VCaP (cell line): ENCODE results near the gene FOXO3.
A peak's percentile ranks its signal among the peaks of the same experiment; 100 is the strongest.

Experiments
- H3K27ac ChIP-seq: fragments of 450-650 bp; 2 replicates; pipeline ENCODE4 v1.5.1; 2017
- TF ChIP-seq, protein P1 (sequence below): fragments of 450-650 bp; conservative IDR thresholded peaks from 2 replicates; pipeline ENCODE4 v1.5.1; 2017; ENCODE audit warnings: mild to moderate bottlenecking, moderate library complexity

The FOXO3 gene

DNA sequence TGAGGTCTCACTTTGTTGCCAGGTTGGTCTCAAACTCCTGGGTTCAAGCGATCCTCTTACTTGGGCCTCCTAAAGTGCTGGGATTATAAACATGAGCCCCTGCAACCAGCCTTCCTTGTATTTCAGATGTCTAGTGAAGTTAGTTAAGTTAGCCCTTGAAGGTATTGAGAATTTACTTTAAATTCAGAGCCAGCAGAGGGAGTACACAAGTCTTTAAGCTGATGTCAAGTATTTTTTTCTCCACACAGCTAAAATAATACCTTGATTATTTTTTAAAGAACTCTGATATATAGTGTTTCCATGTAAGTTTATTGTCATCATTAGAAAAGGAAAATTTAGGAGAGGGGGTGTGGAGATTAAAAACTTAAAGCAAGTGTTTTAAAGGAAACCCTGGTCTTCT, 9.8 kb downstream of the FOXO3 start:
- no peak overlapping the region for H3K27ac ChIP-seq

DNA sequence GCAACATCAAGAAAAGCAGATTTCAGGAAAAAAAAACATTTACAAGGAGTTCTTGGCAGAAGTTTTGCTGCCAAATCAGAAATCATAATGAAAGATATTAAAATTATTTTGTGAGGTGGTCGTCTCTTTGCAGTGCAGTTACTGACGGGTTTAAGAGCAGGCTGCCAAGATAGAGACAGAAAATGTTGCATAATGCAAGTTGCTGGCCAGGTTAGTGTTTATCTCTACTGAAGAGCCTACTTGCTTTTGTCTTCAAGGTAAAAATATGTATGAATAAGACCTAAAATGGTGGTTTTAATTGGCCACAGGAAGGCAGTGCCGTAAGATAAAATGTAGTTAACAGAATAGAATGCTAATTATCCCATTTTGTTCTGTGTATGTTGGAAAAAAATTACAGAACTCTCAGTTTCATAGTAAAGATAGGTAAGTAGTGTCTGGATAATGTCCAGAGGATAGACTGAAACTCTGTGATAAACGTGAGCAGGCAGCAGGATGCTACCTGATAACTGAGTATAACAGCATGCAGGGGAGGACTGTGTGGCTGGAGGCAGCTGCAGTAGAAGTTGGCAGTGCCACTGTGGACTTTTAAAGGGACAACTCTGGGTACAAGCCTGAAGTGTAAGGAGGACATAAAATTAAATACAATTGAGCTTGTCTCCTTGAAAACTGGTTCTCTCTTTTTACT, 13.9 kb downstream of the FOXO3 start:
- TF ChIP-seq, protein P1, sequence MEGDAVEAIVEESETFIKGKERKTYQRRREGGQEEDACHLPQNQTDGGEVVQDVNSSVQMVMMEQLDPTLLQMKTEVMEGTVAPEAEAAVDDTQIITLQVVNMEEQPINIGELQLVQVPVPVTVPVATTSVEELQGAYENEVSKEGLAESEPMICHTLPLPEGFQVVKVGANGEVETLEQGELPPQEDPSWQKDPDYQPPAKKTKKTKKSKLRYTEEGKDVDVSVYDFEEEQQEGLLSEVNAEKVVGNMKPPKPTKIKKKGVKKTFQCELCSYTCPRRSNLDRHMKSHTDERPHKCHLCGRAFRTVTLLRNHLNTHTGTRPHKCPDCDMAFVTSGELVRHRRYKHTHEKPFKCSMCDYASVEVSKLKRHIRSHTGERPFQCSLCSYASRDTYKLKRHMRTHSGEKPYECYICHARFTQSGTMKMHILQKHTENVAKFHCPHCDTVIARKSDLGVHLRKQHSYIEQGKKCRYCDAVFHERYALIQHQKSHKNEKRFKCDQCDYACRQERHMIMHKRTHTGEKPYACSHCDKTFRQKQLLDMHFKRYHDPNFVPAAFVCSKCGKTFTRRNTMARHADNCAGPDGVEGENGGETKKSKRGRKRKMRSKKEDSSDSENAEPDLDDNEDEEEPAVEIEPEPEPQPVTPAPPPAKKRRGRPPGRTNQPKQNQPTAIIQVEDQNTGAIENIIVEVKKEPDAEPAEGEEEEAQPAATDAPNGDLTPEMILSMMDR = no peak
- H3K27ac ChIP-seq = 0 out of 2 replicates have a peak overlapping the region, but pooled peaks have one; percentile 7

More for the DNA sequence above, 9.8 kb downstream of the FOXO3 start:
- TF ChIP-seq, protein P1 = peak; percentile 32

- TF ChIP-seq, protein P1 = no peak
- H3K27ac ChIP-seq = peak overlapping the region; percentile 9; the same call in 1 of the 2 replicates
These were observed 15.3 kb downstream of the FOXO3 start for GRCh38 chr6:108575905-108576494.

GRCh38 chr6:108576709-108577108, 16.0 kb downstream of the FOXO3 start:
- H3K27ac ChIP-seq = peak overlapping the region; percentile 9; the same call in 1 of the 2 replicates
- TF ChIP-seq, protein P1 = no peak

DNA sequence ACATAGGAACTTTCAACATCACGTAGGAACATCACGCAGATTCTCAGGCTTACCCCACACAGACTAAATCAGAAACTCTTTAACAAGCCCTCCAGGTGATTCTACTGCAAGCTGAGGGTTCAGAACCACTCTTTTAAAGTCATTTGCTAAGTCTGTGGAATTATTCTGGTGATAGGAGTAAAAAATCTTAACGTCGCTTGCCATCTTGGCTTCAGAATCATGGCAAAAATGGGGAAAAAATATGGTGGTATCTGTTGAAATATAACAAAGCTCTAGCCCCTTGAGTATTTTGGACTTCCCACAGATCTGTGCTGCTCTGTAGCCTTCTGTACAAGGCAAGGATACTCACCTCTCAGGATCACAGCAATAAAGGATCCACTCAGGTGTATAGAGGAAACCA, 17.4 kb downstream of the FOXO3 start:
- no peak overlapping the region for H3K27ac ChIP-seq
- TF ChIP-seq, protein P1 = no peak

- no peak overlapping the region for H3K27ac ChIP-seq
- TF ChIP-seq, protein P1 = no peak
These were observed 18.0 kb downstream of the FOXO3 start for GRCh38 chr6:108578595-108579327.

DNA sequence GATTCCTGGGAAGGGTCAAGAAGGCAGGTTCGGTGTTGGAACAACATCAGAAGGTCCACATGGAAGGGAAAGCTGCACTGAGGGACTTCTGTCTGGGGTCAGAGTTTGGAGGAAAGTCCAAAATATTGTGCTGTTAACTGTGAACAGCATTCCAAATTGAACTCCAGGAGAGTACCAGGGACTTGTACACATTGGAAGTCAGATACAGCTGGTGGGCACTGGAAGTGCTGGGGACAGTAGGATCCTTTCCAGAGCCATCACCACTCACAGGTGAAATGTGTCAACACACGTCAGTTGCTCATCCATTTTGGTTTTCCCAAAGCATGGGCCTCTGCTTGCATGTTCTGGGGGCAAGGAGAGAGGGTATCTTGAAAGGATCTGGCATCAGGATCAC, 18.6 kb downstream of the FOXO3 start:
- no peak overlapping the region for H3K27ac ChIP-seq
- TF ChIP-seq, protein P1 = no peak
